GM23338 (cell line): ENCODE data around the gene NUMB. TPM values are rescaled to one million over a fixed set of nuclear protein-coding genes. Genes with fewer than 3 reads are reported as not detected.

Source experiments
- ATAC-seq: fragments of 200-7000 bp; cut with Tn5 transposase; 3 replicates; pipeline ENCODE4 v1.9.1; 2020
- DNase-seq: peaks from one replicate; pipeline ENCODE4 v3.0.0-alpha.2; 2015; ENCODE audit warnings: low spot score
- H2AFZ ChIP-seq: fragments of 200-600 bp; sonication (generic); 2 replicates; pipeline ENCODE4 v1.8.0; 2016; ENCODE audit warnings: antibody characterized with exemption, mild to moderate bottlenecking, moderate library complexity
- H3F3A ChIP-seq: fragments of 200-600 bp; sonication (generic); replicated peaks from 2 replicates; pipeline ENCODE4 v1.8.0; 2017; ENCODE audit warnings: antibody characterized with exemption, mixed run types, low read depth
- H3K27ac ChIP-seq: fragments of 200-600 bp; sonication (generic); 2 replicates; pipeline ENCODE4 v1.6.1; 2016; ENCODE audit warnings: low read depth
- H3K27me3 ChIP-seq: fragments of 200-600 bp; sonication (generic); 2 replicates; pipeline ENCODE4 v1.8.0; 2016; ENCODE audit warnings: mild to moderate bottlenecking, mixed run types, moderate library complexity; ENCODE audit not compliant: insufficient read depth
- H3K36me3 ChIP-seq: fragments of 200-600 bp; sonication (generic); 2 replicates; pipeline ENCODE4 v1.8.0; 2016; ENCODE audit warnings: mild to moderate bottlenecking; ENCODE audit not compliant: insufficient read depth
- H3K4me1 ChIP-seq: fragments of 200-600 bp; sonication (generic); 2 replicates; pipeline ENCODE4 v1.8.0; 2016; ENCODE audit warnings: mild to moderate bottlenecking, moderate library complexity; ENCODE audit not compliant: insufficient read depth
- H3K4me2 ChIP-seq: fragments of 200-600 bp; sonication (generic); 2 replicates; pipeline ENCODE4 v1.7.1; 2017; ENCODE audit warnings: mixed run types
- H3K4me3 ChIP-seq: fragments of 200-600 bp; sonication (generic); 2 replicates; pipeline ENCODE4 v1.6.1; 2016; ENCODE audit warnings: mixed run types
- H3K79me2 ChIP-seq: fragments of 200-600 bp; sonication (generic); replicated peaks from 2 replicates; pipeline ENCODE4 v1.8.0; 2017; ENCODE audit warnings: mild to moderate bottlenecking; ENCODE audit not compliant: insufficient read depth
- H3K9me2 ChIP-seq: fragments of 200-600 bp; sonication (generic); 2 replicates; pipeline ENCODE4 v1.8.0; 2017; ENCODE audit not compliant: insufficient read depth
- H4K20me1 ChIP-seq: fragments of 200-600 bp; sonication (generic); replicated peaks from 2 replicates; pipeline ENCODE4 v1.8.0; 2017; ENCODE audit warnings: mild to moderate bottlenecking; ENCODE audit not compliant: insufficient read depth
- H3K27ac Mint-ChIP-seq: 2 replicates; pipeline ENCODE4 v1.8.0; 2020; ENCODE audit warnings: inconsistent platforms, mild to moderate bottlenecking, moderate library complexity, mixed read lengths
- H3K27me3 Mint-ChIP-seq: 3 replicates; pipeline ENCODE4 v1.8.0; 2022; ENCODE audit warnings: low read depth, mild to moderate bottlenecking, moderate library complexity, mixed read lengths, inconsistent platforms; ENCODE audit not compliant: insufficient read depth, poor library complexity
- H3K36me3 Mint-ChIP-seq: 3 replicates; pipeline ENCODE4 v1.8.0; 2021; ENCODE audit warnings: low read depth, mild to moderate bottlenecking, inconsistent platforms, moderate library complexity, mixed read lengths
- H3K4me1 Mint-ChIP-seq: 3 replicates; pipeline ENCODE4 v1.8.0; 2020; ENCODE audit warnings: mild to moderate bottlenecking, inconsistent platforms, mixed read lengths
- H3K4me3 Mint-ChIP-seq: 3 replicates; pipeline ENCODE4 v1.8.0; 2021; ENCODE audit warnings: moderate library complexity, mild to moderate bottlenecking, inconsistent platforms, mixed read lengths
- H3K9me3 Mint-ChIP-seq: 3 replicates; pipeline ENCODE4 v1.8.0; 2020; ENCODE audit warnings: moderate library complexity, mild to moderate bottlenecking, inconsistent platforms, mixed read lengths
- CREB1 ChIP-seq: fragments of 250-450 bp; sonication (Bioruptor Pico); IDR thresholded peaks from 2 replicates; pipeline ENCODE4 v1.5.0; 2020; ENCODE audit warnings: low read depth, mild to moderate bottlenecking, moderate library complexity
- CTCF ChIP-seq, 2 experiments: fragments of 200-600 bp in 1 of 2; sonication (generic) in 1 of 2; conservative IDR thresholded peaks; 2 replicates each; pipeline versions ENCODE4 v1.5.1 to v1.6.1; 2016 to 2017; ENCODE audit warnings: antibody characterized with exemption in 2 of 2, low read depth in 2 of 2, mild to moderate bottlenecking in 2 of 2, moderate library complexity in 1 of 2
- EZH2phosphoT487 ChIP-seq: fragments of 200-600 bp; sonication (generic); IDR thresholded peaks from one replicate; pipeline ENCODE4 v1.8.1; 2018; ENCODE audit warnings: antibody characterized with exemption; ENCODE audit not compliant: unreplicated experiment
- POLR2AphosphoS5 ChIP-seq: IDR thresholded peaks from 2 replicates; pipeline ENCODE4 v1.6.1; 2016; ENCODE audit warnings: antibody characterized with exemption, low read depth
- REST ChIP-seq: IDR thresholded peaks from one replicate; pipeline ENCODE4 v1.6.1; 2018; ENCODE audit warnings: antibody characterized with exemption; ENCODE audit not compliant: unreplicated experiment
- STAT1 ChIP-seq: IDR thresholded peaks from one replicate; pipeline ENCODE4 v1.6.1; 2016; ENCODE audit warnings: antibody characterized with exemption; ENCODE audit not compliant: unreplicated experiment
- polyA plus RNA-seq: library from polyadenylated mRNA; unstranded; fragments of >200 nt; fragmentation: Nextera tagmentation; extraction: Ambion mirVana; gene quantifications from 2 replicates; pipeline ENCODE4 v1.2.1, GENCODE V29; 2016
- total RNA-seq: library from RNA; depleted of rRNA; stranded (reverse); fragments of >200 nt; shearing (Covaris generic); gene quantifications from 2 replicates; pipeline ENCODE4 v1.2.3, GENCODE V29; 2014

NUMB gene
- total and polyA plus RNA-seq, 2 experiments from 2014 or later: 32.1 to 36.7 TPM

GRCh38 chr14:73491256-73492042 is 33.1 kb upstream of the NUMB start (continued):
- TF ChIP-seq CREB1 (CRISPR knock-in tag): no peak

- H3K9me3 Mint-ChIP-seq: peaks cover 6% of the 10 kb centered on the region; the same call in 2 of the 3 replicates
- H3K36me3 Mint-ChIP-seq: peaks cover 28% of the 10 kb centered on the region
- peak overlapping the region; percentile 24; the same call in 2 of the 3 replicates for H3K4me3 Mint-ChIP-seq
- H3K9me2 ChIP-seq: no peaks in the 10 kb centered on the region
- peaks cover 22% of the 10 kb centered on the region for H3K4me1 ChIP-seq
- DNase-seq (peak; percentile 33), ATAC-seq (no peak)
- no peak overlapping the region for H3K27ac Mint-ChIP-seq
- H3K4me1 Mint-ChIP-seq: peaks cover 20% of the 10 kb centered on the region
- H3F3A ChIP-seq: 0 out of 2 replicates have a peak, but pooled peaks cover 4% of the 10 kb centered on the region
- H3K4me3 ChIP-seq: no peak overlapping the region
- H3K4me2 ChIP-seq: no peak overlapping the region
- H2AFZ ChIP-seq: peak overlapping the region; percentile 9; the same call in 1 of the 2 replicates
- H3K36me3 ChIP-seq: 0 out of 2 replicates have a peak, but pooled peaks cover under 1% of the 10 kb centered on the region
- peaks cover 33% of the 10 kb centered on the region for H3K79me2 ChIP-seq
- H4K20me1 ChIP-seq: peaks cover 22% of the 10 kb centered on the region
- H3K27me3 Mint-ChIP-seq: peaks cover 14% of the 10 kb centered on the region
- H3K27me3 ChIP-seq: peaks cover 10% of the 10 kb centered on the region; the same call in 1 of the 2 replicates
- no peak overlapping the region for H3K27ac ChIP-seq
- no peak for TF ChIP-seq POLR2AphosphoS5
- TF ChIP-seq REST: no peak
These were observed 31.3 kb upstream of the NUMB start for GRCh38 chr14:73489481-73490175.

- Histone ChIP-seq H3K4me3 (no peak overlapping the region), H2AFZ (peak overlapping the region; percentile 72; the same call in 1 of the 2 replicates), H3K4me2 (no peak overlapping the region), H4K20me1 (no peaks in the 10 kb centered on the region), H3K79me2 (no peaks in the 10 kb centered on the region), H3K4me1 (no peaks in the 10 kb centered on the region), H3K27me3 (no peaks in the 10 kb centered on the region), H3K27ac (no peak overlapping the region), H3K36me3 (no peaks in the 10 kb centered on the region), H3K9me2 (no peaks in the 10 kb centered on the region), H3F3A (no peaks in the 10 kb centered on the region)
- Mint-ChIP-seq H3K4me3 (no peak overlapping the region), H3K9me3 (no peaks in the 10 kb centered on the region), H3K36me3 (no peaks in the 10 kb centered on the region), H3K27ac (no peak overlapping the region), H3K27me3 (no peaks in the 10 kb centered on the region), H3K4me1 (no peaks in the 10 kb centered on the region; the same call in 2 of the 3 replicates)
- no peak for DNase-seq
- no peak for ATAC-seq
- TF ChIP-seq CTCF (conservative IDR thresholded peaks at IDR 0.05; ENCODE audit: low read depth in 2 of 2) (no peak), EZH2phosphoT487 (no peak), STAT1 (no peak)
These were observed 20.3 kb upstream of the NUMB start for GRCh38 chr14:73478684-73479083.
